AG09309 (cell line): ENCODE results near the gene GABRA5.

Source experiments
- DNase-seq: peaks from one replicate; pipeline ENCODE4 v3.0.0-alpha.2; 2010; ENCODE audit warnings: low read depth
- H3K4me3 ChIP-seq: 2 replicates; pipeline ENCODE4 v1.5.1; 2011; ENCODE audit warnings: mild to moderate bottlenecking, low read depth, low read length, moderate library complexity; ENCODE audit not compliant: control insufficient read depth
- CTCF ChIP-seq: IDR thresholded peaks from 2 replicates; pipeline ENCODE4 v1.5.1; 2011; ENCODE audit warnings: mild to moderate bottlenecking, low read depth, low read length, inconsistent platforms; ENCODE audit not compliant: insufficient read depth, control insufficient read depth; ENCODE audit errors: missing control alignments

Gene GABRA5

DNA sequence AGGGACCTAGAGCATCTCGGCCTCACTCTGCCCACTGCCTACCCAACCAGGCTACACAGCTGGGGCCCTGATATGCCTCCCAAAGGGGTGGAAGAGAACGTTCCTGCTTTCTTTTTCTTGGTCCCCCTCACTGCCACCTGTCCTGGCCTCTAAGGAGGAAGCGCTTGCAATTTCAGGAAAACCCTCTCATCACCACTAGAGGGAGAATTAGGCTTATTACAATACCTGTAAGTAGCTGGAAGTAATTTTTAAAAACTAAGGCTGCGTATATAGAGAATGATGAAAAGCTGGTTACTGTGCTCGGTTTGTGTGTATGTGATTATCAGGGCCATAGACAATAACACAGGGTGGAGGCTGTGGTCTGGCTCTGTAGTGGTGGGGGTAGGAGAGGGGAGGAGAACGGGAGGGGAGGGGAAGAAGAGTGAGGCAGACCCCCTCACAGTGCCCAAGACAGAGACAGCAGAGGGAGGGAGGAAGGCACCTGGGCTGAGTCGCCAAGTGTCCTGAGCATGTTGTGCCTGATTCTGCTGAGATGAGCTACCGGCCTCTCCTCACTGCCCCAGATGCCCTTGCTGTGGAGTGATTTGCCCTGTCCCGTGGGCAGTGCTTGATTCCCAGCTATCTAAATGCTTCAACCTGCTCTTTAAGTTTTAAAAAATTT is 107.4 kb downstream of the GABRA5 start:
- no peak for TF ChIP-seq CTCF
- H3K4me3 ChIP-seq, result no peak overlapping the region
- DNase-seq, result no peak

GRCh38 chr15:26981492-26981891 is 114.6 kb downstream of the GABRA5 start:
- no peak for DNase-seq
- no peak for TF ChIP-seq CTCF
- H3K4me3 ChIP-seq, result no peak overlapping the region

GRCh38 chr15:26983822-26984221 is 117.0 kb downstream of the GABRA5 start:
- no peak for TF ChIP-seq CTCF
- DNase-seq, result no peak
- H3K4me3 ChIP-seq, result no peak overlapping the region

- no peak for TF ChIP-seq CTCF
- H3K4me3 ChIP-seq, result no peak overlapping the region
- DNase-seq, result no peak
Observed at GRCh38 chr15:26985050-26985449, 118.2 kb downstream of the GABRA5 start.

GRCh38 chr15:26996250-26996649 is 129.4 kb downstream of the GABRA5 start:
- TF ChIP-seq CTCF, result no peak
- H3K4me3 ChIP-seq, result no peak overlapping the region
- DNase-seq, result no peak
